NCI-H69 (cell line): ENCODE results near the gene CT47A1.
"Not testable (repeated sequence)": the region's sequence is repeated elsewhere in the genome, so short reads cannot be mapped to it uniquely, and the experiment has no call there.

ENCODE experiments used
- DNase-seq: peaks from one replicate; lab custom pipeline; 2025; lab: John Stamatoyannopoulos, UW

The CT47A1 gene

GRCh38 chrX:120985660-120986059 is at the start of gene CT47A1:
TSS of gene CT47A1 (minus strand) at chrX:120985760. CDS start at chrX:120985529, 231 bp downstream.
- not testable (repeated sequence) for DNase-seq

GRCh38 chrX:121032531-121032930 is 47.0 kb upstream of the CT47A1 start:
- no peak for DNase-seq

DNA sequence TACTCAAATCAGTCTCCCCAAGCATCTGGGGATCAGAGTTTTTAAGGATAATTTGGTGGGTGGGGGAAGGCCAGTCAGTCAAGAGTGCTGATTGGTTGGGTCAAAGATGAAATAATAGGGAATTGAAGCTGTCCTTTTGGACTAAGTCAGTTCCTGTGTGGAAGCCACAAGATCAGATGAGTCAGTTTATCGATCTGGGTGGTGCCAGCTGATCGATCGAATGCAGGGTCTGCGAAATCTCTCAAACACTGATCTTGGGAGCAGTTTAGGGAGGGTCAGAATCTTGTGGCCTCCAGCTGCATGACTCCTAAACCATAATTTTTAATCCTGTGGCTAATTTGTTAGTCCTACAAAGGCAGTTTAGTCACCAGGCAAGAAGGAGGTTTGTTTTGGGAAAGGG is 44.5 kb upstream of the CT47A1 start:
- no peak for DNase-seq

- DNase-seq = peak; percentile 64
These were observed 42.9 kb upstream of the CT47A1 start for GRCh38 chrX:121028419-121028818.

DNA sequence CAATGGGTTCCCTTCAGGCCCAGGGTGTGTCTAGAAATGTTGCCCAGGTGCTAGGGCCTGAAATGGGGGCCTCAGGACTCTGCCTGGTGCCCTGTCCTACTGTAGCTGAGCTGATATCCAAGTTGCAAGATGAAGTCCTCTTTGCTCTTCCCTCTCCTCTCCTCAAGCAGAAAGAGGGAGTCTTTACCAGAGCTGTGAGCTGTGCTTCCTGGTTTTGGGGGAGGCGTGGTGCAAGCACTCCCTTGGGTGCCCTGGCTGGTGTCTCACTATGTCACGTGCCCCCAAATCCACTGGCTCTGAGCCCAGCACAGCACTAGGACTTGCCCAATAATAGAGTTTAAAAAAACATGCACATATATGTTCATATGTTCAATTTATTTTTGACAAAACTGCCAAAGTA is 29.3 kb upstream of the CT47A1 start:
- no peak for DNase-seq

DNA sequence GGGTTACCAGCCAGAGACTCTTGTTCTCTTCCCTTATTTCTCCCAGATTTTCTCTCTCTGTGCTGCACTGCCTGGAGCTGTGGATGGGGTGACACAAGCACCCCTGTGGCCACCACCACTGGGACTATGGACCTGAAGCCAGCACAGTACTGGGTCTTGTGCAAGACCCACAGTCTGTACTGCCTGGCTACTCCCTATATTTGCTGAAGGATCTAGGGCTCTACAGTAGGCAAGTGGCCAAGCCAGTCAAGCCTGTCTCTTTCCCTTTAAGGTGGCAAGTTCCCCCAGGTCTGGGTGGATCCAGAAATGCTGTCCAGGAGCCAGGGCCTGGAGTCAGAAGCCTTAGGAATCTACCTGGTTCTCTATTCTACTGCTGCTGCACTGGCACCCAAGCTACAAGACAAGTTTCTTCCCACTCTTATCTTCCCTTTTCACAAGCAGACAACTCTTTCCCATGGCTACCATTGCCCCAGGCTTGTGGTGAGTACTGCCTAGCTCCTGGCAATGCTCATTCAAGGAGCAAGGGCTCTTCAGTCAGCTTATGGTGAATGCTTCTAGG is 28.4 kb upstream of the CT47A1 start:
- DNase-seq = no peak

DNA sequence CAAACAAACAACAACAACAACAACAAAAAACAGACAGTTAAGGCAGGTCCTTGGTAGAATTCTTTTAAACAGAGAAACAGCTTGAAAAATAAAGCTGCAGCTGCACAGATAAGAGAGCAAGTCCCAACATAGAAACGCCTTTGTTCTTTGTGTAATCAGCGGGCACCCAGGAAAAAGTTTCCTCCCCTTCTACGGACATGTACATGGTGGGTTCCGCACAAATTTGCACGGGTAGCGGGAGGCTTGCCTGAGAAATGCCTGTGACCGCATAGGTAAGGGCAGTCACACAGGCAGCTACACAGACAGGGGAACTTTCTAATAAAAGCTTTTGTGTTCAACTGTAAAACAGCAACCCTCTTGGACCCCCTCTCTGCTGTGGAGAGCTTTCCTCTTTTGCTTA is 25.7 kb upstream of the CT47A1 start:
- DNase-seq = peak; percentile 27

DNA sequence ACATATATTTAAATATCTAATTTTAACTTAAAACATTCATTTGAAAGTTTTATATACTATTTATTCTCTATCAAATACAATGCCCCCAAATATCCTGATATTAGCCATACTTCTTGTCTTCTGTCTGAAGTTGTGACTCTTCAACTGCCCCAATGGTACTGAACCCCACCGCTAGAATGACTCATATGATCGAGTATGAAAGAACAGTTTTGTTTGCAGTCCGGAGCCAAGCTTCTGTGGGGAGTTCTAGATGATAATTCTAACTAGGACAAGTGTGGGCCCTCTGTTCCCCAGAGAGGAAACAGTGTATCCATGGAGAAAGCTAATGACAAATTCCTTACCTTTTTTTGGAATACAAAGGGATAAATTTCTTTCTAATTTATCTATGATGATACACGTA is 24.7 kb upstream of the CT47A1 start:
- DNase-seq = peak; percentile 54

DNA sequence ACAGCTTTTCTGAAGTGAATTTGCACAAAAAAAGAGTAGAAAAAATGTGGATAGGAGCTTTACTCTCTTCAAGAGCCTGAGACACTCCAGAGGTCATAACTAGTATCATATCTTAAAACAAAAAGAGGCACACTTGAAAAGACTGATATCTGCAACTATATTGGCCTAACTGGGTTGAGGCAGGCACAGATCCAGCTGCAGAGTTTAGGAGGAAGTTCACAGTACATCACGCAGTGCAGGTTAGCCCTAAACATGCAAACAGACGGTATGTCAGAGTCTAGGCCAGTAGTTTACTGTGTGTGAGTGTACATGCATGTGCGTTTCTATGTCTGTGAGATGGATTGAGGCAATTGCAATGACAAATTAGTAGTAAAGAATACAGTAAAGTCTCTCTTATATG is 24.2 kb upstream of the CT47A1 start:
- DNase-seq = peak; percentile 1

- DNase-seq = no peak
These were observed 23.4 kb upstream of the CT47A1 start for GRCh38 chrX:121008920-121009319.

- DNase-seq = peak; percentile 68
These were observed 15.0 kb upstream of the CT47A1 start for GRCh38 chrX:121000589-121000988.

DNA sequence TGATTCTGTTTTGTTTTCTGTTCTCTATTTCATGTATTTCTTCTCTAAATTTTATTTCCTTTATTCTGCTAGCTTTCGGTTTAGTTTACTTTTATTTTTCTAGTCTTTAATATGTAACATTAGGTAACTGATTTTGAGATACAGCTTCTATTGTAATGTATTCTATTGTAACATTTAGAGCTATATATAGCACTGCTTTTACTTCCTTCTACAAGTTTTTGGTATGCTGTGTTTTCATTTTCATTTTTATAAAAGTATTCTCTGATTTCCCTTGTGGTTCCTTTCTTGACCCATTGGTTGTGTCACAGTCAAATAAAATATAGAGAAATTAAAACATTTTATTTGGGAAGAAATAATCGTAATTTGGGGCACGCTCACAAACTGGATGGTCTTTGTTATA is 13.9 kb upstream of the CT47A1 start:
- no peak for DNase-seq

DNA sequence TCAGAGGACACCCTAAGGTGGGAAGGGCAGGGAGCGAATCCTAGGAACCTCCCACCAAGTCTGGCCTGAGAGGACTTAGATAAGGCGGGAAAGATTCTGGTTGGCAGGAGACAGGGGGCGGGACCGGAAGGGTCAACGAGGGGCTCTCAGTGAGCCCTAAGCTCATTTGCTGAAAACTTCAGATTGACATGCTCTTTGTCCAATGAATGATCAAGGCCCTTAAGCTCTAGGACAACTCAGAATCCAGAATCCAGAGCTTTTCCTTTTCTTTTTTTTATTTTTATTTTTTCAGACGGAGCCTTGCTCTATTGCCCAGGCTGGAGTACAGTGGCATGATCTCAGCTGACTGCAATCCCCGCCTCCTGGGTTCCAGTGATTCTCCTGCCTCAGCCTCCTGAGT is 29.1 kb downstream of the CT47A1 start, which contains the start of gene CT47A7:
TSS of gene CT47A7 (minus strand) at position 101 of the 400 bp plus-strand sequence. CDS start 255 bp downstream, outside the sequence.
- DNase-seq = not testable (repeated sequence)
